ENCODE results near the gene MACROD2. TPM values are rescaled to one million over a fixed set of nuclear protein-coding genes. Genes with fewer than 3 reads are reported as not detected.

The MACROD2 gene
- total and polyA plus RNA-seq, 2 experiments from 2014 or later = 2.8 to 4.3 TPM

- TF ChIP-seq ZNF462 (CRISPR knock-in tag; IDR thresholded peaks at IDR 0.05) = no peak
- TF ChIP-seq CTCF (conservative IDR thresholded peaks at IDR 0.05; ENCODE audit: low read depth in 2 of 2) = no peak
Observed at GRCh38 chr20:14932040-14932439, 936.7 kb downstream of the MACROD2 start (continued).

GRCh38 chr20:14935285-14935684 lies 940.0 kb downstream of the MACROD2 start:
- ATAC-seq (no peak), DNase-seq (ENCODE audit: low spot score) (no peak)
- H3K4me1 Mint-ChIP-seq = no peaks in the 10 kb centered on the region
- Histone ChIP-seq H3K4me2 (no peak overlapping the region), H3K4me1 (ENCODE audit: insufficient read depth) (no peaks in the 10 kb centered on the region), H4K20me1 (replicated peaks; ENCODE audit: insufficient read depth) (no peaks in the 10 kb centered on the region), H3K79me2 (replicated peaks; ENCODE audit: insufficient read depth) (no peaks in the 10 kb centered on the region), H2AFZ (no peak overlapping the region), H3K36me3 (ENCODE audit: insufficient read depth) (no peaks in the 10 kb centered on the region), H3F3A (replicated peaks; ENCODE audit: low read depth) (no peaks in the 10 kb centered on the region), H3K27me3 (ENCODE audit: insufficient read depth) (no peaks in the 10 kb centered on the region), H3K9me2 (ENCODE audit: insufficient read depth) (peaks cover 7% of the 10 kb centered on the region; the same call in 1 of the 2 replicates), H3K4me3 (no peak overlapping the region), H3K27ac (ENCODE audit: low read depth) (no peak overlapping the region)
- H3K9me3 Mint-ChIP-seq = peaks cover 10% of the 10 kb centered on the region; the same call in 2 of the 3 replicates
- no peak overlapping the region for H3K4me3 Mint-ChIP-seq
- no peaks in the 10 kb centered on the region for H3K27me3 Mint-ChIP-seq (ENCODE audit: insufficient read depth, low read depth, poor library complexity)
- H3K27ac Mint-ChIP-seq = no peak overlapping the region
- H3K36me3 Mint-ChIP-seq (ENCODE audit: low read depth) = peaks cover 2% of the 10 kb centered on the region; the same call in 2 of the 3 replicates
- TF ChIP-seq STAT1 (IDR thresholded peaks at IDR 0.05; ENCODE audit: unreplicated experiment) (no peak), REST (IDR thresholded peaks at IDR 0.05; ENCODE audit: unreplicated experiment) (no peak), EZH2 (IDR thresholded peaks at IDR 0.05; ENCODE audit: low read depth, unreplicated experiment) (no peak), ETS1 (IDR thresholded peaks at IDR 0.05) (no peak), CREB1 (CRISPR knock-in tag; IDR thresholded peaks at IDR 0.05; ENCODE audit: low read depth) (no peak), ZNF331 (CRISPR knock-in tag; IDR thresholded peaks at IDR 0.05; ENCODE audit: low read depth) (no peak), POLR2AphosphoS5 (IDR thresholded peaks at IDR 0.05; ENCODE audit: low read depth) (no peak)

All from GM23338 (cell line).